Measurements from ENCODE around the gene MND1.

DNA sequence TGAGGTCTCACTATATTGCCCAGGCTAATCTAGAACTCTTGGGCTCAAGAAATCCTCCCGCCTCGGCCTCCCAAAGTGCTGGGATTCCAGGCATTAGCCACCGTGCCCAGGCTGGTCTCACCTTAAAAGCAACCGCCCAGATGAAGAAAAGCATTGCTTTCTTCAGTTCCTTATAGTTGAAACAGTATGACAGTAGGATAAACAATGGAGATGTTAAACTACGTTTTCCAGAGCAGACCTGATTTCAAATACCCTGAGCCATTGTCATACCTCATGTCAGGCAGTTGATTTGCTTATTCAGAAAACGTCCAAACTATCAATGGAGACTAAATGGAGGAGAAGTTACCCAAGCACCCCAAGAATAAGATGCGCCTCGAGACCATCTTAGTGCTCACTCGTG lies 95.3 kb downstream of the MND1 start:
- TF ChIP-seq POLR2A (IDR thresholded peaks at IDR 0.05; ENCODE audit: low read length) (no peak), GATA1 (IDR thresholded peaks at IDR 0.05; ENCODE audit: low read depth, low read length) (no peak)

Data from erythroblast (primary cell).